NCI-H1436 (cell line): ENCODE data around the gene NCAPD2.

Experiments
- DNase-seq: peaks from one replicate; lab custom pipeline; 2025; lab: John Stamatoyannopoulos, UW

Gene NCAPD2

GRCh38 chr12:6533923-6534694 lies 40.2 kb downstream of the NCAPD2 start, which contains the start of gene GAPDH:
GAPDH (plus strand) TSS chr12:6534517; CDS start chr12:6534833, 316 bp downstream.
- DNase-seq = peak; percentile 96

DNA sequence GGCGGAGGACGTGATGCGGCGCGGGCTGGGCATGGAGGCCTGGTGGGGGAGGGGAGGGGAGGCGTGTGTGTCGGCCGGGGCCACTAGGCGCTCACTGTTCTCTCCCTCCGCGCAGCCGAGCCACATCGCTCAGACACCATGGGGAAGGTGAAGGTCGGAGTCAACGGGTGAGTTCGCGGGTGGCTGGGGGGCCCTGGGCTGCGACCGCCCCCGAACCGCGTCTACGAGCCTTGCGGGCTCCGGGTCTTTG lies 40.7 kb downstream of the NCAPD2 start:
- no peak for DNase-seq

DNA sequence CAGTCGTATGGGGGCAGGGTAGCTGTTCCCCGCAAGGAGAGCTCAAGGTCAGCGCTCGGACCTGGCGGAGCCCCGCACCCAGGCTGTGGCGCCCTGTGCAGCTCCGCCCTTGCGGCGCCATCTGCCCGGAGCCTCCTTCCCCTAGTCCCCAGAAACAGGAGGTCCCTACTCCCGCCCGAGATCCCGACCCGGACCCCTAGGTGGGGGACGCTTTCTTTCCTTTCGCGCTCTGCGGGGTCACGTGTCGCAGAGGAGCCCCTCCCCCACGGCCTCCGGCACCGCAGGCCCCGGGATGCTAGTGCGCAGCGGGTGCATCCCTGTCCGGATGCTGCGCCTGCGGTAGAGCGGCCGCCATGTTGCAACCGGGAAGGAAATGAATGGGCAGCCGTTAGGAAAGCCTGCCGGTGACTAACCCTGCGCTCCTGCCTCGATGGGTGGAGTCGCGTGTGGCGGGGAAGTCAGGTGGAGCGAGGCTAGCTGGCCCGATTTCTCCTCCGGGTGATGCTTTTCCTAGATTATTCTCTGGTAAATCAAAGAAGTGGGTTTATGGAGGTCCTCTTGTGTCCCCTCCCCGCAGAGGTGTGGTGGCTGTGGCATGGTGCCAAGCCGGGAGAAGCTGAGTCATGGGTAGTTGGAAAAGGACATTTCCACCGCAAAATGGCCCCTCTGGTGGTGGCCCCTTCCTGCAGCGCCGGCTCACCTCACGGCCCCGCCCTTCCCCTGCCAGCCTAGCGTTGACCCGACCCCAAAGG lies 41.2 kb downstream of the NCAPD2 start:
- peak; percentile 61 for DNase-seq

GRCh38 chr12:6535697-6535946 lies 41.7 kb downstream of the NCAPD2 start:
- DNase-seq = no peak

DNA sequence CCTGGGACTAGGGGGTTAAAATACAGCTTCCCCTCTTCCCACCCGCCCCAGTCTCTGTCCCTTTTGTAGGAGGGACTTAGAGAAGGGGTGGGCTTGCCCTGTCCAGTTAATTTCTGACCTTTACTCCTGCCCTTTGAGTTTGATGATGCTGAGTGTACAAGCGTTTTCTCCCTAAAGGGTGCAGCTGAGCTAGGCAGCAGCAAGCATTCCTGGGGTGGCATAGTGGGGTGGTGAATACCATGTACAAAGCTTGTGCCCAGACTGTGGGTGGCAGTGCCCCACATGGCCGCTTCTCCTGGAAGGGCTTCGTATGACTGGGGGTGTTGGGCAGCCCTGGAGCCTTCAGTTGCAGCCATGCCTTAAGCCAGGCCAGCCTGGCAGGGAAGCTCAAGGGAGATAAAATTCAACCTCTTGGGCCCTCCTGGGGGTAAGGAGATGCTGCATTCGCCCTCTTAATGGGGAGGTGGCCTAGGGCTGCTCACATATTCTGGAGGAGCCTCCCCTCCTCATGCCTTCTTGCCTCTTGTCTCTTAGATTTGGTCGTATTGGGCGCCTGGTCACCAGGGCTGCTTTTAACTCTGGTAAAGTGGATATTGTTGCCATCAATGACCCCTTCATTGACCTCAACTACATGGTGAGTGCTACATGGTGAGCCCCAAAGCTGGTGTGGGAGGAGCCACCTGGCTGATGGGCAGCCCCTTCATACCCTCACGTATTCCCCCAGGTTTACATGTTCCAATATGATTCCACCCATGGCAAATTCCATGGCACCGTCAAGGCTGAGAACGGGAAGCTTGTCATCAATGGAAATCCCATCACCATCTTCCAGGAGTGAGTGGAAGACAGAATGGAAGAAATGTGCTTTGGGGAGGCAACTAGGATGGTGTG lies 42.3 kb downstream of the NCAPD2 start:
- DNase-seq = no peak

DNA sequence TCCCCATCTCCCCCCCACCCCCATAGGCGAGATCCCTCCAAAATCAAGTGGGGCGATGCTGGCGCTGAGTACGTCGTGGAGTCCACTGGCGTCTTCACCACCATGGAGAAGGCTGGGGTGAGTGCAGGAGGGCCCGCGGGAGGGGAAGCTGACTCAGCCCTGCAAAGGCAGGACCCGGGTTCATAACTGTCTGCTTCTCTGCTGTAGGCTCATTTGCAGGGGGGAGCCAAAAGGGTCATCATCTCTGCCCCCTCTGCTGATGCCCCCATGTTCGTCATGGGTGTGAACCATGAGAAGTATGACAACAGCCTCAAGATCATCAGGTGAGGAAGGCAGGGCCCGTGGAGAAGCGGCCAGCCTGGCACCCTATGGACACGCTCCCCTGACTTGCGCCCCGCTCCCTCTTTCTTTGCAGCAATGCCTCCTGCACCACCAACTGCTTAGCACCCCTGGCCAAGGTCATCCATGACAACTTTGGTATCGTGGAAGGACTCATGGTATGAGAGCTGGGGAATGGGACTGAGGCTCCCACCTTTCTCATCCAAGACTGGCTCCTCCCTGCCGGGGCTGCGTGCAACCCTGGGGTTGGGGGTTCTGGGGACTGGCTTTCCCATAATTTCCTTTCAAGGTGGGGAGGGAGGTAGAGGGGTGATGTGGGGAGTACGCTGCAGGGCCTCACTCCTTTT lies 43.1 kb downstream of the NCAPD2 start:
- no peak for DNase-seq

GRCh38 chr12:6537580-6538419 lies 43.9 kb downstream of the NCAPD2 start:
- DNase-seq = peak; percentile 71

DNA sequence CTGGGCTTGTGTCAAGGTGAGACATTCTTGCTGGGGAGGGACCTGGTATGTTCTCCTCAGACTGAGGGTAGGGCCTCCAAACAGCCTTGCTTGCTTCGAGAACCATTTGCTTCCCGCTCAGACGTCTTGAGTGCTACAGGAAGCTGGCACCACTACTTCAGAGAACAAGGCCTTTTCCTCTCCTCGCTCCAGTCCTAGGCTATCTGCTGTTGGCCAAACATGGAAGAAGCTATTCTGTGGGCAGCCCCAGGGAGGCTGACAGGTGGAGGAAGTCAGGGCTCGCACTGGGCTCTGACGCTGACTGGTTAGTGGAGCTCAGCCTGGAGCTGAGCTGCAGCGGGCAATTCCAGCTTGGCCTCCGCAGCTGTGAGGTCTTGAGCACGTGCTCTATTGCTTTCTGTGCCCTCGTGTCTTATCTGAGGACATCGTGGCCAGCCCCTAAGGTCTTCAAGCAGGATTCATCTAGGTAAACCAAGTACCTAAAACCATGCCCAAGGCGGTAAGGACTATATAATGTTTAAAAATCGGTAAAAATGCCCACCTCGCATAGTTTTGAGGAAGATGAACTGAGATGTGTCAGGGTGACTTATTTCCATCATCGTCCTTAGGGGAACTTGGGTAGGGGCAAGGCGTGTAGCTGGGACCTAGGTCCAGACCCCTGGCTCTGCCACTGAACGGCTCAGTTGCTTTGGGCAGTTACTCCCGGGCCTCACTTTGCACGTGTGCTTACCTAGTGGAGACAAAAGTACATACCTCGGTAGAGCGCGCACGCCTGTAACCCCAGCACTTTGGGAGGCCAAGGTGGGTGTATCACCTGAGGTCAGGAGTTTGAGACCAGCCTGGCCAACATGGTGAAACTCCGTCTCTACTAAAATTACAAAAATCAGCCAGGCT lies 44.8 kb downstream of the NCAPD2 start:
- no peak for DNase-seq

- no peak for DNase-seq
Observed at GRCh38 chr12:6539314-6539682, 45.4 kb downstream of the NCAPD2 start.

DNA sequence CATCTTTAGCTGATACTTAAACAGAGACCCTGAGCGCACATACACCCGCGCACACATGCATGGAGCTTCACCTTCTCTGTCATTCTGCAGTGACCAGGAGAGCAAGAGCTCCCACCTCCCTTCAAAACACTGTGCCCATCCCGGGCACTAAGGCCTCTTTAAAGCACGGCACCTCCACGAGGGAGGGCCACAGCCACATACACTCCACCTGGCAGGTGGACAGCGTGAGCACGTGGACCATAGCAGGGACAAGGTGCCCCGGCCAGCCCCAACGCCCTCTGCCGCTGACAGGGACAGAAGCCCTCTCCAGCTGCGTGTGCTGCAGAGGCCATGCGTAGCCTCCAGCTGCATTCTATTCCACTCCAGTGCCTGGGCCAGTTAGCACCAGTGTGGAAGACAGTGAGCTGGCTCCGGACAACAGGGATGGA lies 45.8 kb downstream of the NCAPD2 start:
- DNase-seq = no peak

- DNase-seq = peak; percentile 81
Observed at GRCh38 chr12:6540181-6540877, 46.4 kb downstream of the NCAPD2 start.

DNA sequence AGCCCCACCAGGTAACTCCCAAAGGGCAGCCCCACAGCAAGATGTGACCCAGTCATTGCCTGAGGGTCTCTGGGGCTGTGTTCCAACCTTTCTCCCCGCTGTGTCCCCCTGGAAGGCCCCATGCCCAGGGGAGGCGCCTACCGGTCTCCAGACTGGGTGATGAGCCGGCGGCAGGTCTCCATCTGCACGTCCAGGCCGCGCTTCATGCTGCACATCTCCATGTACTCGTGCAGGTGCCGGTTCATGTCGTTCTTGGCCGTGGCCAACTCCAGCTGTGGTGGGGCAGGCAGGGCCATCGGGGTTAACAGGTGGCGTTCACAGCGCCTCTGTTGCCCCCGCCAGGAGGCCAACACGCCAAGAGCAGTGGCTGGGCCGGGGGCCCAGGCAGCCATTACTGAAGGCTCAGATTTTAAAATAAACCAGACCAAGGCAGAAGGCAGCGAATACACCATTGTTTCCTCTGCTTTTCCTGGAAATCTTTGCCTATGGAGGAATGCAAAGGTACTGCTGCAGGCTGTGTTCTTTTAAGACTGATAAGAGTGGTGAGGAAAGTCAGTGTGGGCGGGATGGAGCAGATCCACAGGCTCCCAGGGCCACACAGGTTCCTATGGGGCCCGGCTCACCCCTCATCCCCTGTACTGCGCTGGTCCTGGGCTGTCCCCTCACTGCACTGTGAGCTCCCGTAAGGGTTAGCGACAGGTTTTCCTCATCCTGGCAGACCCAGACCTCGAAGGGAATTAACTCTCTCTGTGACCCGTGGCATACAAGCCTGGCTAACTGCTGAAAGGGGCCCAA lies 47.7 kb downstream of the NCAPD2 start:
- DNase-seq = no peak

- DNase-seq = no peak
Observed at GRCh38 chr12:6542209-6543009, 48.5 kb downstream of the NCAPD2 start.

DNA sequence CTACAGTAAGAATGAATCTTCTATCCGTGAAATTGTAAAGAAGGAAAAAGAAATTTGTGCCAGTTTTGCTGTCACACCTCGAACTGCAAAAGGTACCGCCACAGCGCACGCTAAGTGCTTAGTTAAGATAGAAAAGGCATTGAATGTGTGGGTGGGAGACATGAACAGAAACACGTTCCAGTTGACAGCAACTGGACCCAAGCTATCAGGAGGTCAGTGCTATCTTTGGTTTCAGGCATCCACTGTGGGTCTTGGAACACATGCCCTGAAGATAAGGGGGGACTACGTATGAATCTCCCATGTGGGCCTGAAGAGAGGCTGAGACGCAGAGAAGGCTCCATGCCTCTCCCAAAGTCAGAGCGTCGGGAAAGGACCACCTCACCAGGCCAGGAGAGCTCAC lies 52.1 kb downstream of the NCAPD2 start:
- no peak for DNase-seq

DNA sequence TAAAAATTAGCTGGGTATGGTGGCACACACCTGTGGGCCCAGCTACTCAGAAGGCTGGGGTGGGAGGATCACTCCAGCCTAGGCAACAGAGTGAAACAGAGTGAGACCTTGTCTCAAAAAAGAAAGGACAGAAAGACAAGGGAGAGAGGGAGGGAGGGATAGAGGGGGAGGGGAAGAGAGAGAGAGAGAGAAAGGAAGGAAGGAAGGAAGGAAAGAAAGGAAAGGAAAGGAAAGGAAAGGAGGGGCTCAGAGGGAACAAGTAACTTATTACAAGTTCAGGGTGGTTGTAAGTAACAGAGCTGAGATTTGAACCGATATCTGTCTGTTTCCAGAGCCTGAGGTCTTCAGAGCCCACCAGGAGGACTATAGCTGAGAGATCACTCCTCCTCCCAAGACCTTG lies 53.7 kb downstream of the NCAPD2 start:
- no peak for DNase-seq

GRCh38 chr12:6547987-6548386 lies 54.1 kb downstream of the NCAPD2 start:
- no peak for DNase-seq

DNA sequence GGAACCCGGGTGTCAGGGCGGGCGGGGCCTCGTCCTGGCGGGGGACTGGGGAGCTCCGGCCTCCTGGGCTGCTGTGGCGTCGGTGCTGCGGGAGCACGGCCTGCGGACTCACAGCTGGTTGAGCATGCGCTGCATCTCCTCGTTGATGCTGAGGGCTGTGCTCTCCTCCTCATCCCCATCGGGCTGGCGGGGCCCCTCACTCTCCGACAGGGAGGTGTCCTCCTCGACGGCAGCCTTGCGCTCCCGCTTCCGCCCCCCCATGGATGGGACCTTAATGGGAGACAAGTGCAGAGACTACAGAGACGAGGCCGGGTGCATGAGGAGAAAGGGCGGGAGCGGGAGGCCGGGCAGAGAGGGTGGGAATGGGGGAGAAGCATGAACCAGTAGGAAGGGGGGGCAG lies 54.7 kb downstream of the NCAPD2 start:
- no peak for DNase-seq
